DND-41 (cell line): ENCODE data around the gene PARVB.

Experiments
- EZH2 ChIP-seq: IDR thresholded peaks from 3 replicates; pipeline ENCODE4 v1.6.1; 2012; ENCODE audit warnings: borderline replicate concordance, low read depth, mild to moderate bottlenecking, moderate library complexity, low read length, inconsistent platforms; ENCODE audit not compliant: severe bottlenecking
- TF ChIP-seq, protein P1 (sequence below): IDR thresholded peaks from 2 replicates; pipeline ENCODE4 v1.5.1; 2012; ENCODE audit warnings: borderline replicate concordance, low read length, moderate library complexity, mild to moderate bottlenecking; ENCODE audit not compliant: poor library complexity, severe bottlenecking; ENCODE audit errors: extremely low read depth

DNA sequence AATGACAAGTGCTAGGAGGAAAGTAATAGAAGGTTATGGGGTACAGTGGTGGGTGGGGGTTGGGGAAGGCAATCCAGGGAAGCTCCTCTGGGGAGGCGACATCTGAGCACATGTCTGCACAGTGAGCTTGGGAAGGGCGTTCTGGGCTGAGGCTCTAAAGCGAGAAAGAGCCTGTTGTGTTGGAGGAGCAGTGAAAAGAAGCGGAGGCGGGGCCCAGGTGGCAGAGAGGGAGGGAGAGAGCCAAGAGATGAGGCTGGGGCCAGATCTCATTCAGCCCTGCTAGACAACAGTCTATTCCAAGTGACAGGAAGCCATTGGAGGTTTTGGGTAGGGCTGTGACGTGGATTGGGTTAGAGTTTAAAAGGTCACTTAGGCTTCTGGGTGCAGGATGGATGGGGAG lies 101.3 kb downstream of the PARVB start:
- TF ChIP-seq, protein P1, sequence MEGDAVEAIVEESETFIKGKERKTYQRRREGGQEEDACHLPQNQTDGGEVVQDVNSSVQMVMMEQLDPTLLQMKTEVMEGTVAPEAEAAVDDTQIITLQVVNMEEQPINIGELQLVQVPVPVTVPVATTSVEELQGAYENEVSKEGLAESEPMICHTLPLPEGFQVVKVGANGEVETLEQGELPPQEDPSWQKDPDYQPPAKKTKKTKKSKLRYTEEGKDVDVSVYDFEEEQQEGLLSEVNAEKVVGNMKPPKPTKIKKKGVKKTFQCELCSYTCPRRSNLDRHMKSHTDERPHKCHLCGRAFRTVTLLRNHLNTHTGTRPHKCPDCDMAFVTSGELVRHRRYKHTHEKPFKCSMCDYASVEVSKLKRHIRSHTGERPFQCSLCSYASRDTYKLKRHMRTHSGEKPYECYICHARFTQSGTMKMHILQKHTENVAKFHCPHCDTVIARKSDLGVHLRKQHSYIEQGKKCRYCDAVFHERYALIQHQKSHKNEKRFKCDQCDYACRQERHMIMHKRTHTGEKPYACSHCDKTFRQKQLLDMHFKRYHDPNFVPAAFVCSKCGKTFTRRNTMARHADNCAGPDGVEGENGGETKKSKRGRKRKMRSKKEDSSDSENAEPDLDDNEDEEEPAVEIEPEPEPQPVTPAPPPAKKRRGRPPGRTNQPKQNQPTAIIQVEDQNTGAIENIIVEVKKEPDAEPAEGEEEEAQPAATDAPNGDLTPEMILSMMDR = no peak
- no peak for TF ChIP-seq EZH2
